ENCODE data around the gene RABEP1.
A peak's percentile ranks its signal among the peaks of the same experiment; 100 is the strongest.
"Not testable (repeated sequence)": the region's sequence is repeated elsewhere in the genome, so short reads cannot be mapped to it uniquely, and the experiment has no call there.

RABEP1 gene, protein sequence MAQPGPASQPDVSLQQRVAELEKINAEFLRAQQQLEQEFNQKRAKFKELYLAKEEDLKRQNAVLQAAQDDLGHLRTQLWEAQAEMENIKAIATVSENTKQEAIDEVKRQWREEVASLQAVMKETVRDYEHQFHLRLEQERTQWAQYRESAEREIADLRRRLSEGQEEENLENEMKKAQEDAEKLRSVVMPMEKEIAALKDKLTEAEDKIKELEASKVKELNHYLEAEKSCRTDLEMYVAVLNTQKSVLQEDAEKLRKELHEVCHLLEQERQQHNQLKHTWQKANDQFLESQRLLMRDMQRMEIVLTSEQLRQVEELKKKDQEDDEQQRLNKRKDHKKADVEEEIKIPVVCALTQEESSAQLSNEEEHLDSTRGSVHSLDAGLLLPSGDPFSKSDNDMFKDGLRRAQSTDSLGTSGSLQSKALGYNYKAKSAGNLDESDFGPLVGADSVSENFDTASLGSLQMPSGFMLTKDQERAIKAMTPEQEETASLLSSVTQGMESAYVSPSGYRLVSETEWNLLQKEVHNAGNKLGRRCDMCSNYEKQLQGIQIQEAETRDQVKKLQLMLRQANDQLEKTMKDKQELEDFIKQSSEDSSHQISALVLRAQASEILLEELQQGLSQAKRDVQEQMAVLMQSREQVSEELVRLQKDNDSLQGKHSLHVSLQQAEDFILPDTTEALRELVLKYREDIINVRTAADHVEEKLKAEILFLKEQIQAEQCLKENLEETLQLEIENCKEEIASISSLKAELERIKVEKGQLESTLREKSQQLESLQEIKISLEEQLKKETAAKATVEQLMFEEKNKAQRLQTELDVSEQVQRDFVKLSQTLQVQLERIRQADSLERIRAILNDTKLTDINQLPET

DNA sequence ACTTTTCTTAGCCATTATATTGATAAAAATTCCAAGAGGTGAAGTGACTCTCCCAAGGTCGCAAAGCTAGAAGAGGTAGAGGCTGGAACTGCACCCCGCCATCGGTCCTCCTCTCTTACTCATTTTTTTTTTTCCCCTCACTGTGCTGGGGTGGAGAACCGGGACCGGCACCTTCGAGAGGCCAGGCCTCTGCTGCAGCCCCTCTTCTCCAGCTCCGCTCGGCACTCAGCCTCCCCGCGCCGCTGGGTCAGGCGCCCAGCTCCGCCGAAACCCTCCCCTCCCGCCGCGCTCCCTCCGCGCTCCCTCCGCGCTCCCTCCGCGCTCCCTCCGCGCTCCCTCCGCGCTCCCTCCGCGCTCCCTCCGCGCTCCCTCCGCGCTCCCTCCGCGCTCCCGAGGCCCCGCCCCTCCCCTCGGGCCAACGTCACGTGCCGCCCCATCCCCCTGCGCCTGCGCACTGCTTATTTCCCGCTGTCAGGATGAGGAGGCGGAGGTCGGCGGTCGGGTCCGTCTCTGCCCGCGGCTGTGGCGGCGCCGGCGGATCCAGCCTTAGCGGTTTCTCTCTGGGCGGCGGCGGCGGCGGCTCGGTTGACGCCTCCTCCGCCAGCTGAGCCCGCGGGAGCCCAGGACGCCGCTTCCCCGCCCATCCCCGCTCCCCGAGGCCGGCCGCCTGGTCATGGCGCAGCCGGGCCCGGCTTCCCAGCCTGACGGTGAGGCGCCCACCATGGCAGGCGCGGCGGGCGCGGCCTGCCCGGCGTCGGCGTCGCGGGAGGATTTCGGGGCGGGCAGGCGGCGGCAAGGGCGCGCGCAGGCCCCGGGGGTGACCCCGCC, at the start of gene RABEP1:
Gene RABEP1, plus strand, starts transcription at position 471 of the 828 bp plus-strand sequence. Its CDS starts 203 bp downstream, at position 674.
- peak; percentile 71 for DNase-seq

DNA sequence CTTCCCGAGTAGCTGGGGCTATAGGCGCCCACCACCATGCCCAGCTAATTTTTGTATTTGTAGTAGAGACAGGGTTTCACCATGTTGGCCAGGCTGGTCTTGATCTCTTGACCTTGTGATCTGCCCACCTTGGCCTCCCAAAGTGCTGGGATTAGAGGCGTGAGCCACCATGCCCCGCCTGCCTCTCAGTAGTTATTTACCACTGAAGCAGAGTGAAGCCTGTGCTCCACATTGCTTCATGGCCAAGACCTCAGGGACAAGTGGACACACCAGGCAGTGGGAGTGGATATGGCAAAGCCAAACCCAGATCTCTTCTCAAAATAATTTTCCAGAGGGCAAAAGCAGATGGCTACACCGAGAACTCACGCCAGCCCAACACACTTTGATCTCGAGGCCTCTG, 48.6 kb upstream of the RABEP1 start:
- peak; percentile 17 for DNase-seq

GRCh38 chr17:5234645-5235576, 47.2 kb upstream of the RABEP1 start, which contains the start of gene SCIMP:
Gene SCIMP, minus strand, starts transcription at chr17:5234860. Its CDS starts 105 bp downstream, at chr17:5234755.
- peak; percentile 93 for DNase-seq

DNA sequence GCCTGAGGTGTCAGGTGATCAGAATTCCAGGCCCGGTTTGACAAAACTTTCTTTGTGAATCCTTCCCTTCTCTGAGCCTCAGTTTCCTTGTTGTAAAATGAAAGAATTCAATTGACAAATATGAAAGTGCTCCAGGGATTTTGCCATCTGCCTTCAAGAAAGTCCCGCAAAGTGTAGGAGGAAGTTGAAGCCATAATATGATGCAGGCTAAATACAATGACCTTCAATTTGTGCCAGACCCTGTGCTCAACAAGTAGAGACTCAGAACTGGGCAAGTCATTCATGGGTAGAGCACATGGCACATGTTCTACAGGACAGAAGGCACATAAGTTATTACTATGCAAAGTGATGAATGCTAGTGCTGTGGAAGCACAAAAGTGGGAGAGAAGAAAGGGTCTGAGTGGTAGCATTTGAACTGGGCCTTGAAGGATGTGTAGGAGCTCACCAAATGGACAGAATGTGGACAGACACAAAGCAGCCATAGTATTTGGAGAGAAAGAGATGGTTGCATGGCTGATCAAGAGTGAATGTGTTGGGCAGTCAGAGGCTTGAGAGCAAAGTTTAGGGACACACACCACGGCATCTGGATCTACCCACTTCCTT, 45.0 kb upstream of the RABEP1 start:
- no peak for DNase-seq

DNA sequence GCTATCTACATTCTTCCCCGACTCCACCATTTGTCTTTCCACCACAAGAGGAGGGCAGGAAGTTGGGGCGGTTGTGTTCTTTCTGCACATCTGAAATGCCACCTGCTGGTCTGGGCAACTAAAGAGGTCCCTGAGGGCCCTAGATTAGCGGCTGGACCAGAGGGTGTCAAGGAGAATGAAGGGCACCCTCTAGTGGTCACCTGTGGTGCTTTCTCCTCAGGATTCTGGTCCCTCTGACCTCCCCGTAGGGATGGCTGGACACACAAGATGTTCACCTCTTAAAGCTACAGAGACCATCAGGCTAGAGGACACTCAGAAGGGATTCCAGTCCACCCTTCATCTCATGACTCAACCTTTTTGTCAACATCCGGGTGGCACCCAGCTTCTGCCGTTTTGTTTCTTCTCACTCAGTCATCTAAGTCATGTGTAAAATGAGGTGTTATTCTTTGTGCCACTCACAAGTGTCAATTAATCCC, 44.5 kb upstream of the RABEP1 start:
- peak; percentile 82 for DNase-seq

- DNase-seq, result no peak
These were observed 43.8 kb upstream of the RABEP1 start for GRCh38 chr17:5238333-5238732.

GRCh38 chr17:5239769-5240168, 42.3 kb upstream of the RABEP1 start:
- not testable (repeated sequence) for DNase-seq

GRCh38 chr17:5241861-5242671, 40.0 kb upstream of the RABEP1 start:
- DNase-seq, result peak; percentile 9

DNA sequence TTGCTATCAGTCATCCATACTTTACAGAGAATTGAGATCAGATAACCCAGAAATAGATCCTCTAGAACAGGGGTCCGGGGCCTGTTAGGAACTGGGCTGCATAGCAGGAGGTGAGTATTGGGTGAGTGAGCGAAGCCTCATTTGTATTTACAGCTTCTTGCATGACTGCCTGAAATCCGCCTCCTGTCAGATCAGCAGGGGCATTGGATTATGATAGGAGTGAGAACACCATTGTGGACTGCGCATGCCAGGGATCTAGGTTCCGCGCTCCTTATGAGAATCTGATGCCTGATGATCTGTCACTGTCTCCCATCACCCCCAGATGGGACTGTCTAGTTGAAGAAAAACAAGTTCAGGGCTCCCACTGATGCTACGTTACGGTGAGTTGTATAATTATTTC, 34.5 kb upstream of the RABEP1 start:
- DNase-seq, result no peak

GRCh38 chr17:5248821-5249479, 33.1 kb upstream of the RABEP1 start:
- no peak for DNase-seq

DNA sequence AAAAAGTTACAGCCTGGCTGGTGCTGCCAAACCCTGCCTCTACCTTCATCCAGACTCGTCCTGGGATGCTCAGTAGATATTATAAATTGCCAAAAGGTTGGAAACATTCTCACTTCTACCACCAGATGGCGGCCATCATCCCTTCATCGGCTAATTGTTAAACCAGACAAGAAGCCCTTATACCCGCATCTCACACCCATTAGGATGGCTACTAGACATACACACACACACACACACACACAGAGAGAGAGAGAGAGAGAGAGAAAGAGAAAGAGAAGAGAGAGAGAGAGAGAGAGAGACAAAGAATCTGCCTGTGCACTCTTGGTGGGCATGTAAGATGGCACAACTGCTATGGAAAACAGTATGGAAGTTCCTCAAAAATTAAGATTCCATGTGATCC, 32.5 kb upstream of the RABEP1 start:
- peak; percentile 73 for DNase-seq

- DNase-seq, result no peak
These were observed 27.7 kb upstream of the RABEP1 start for GRCh38 chr17:5254414-5254813.

DNA sequence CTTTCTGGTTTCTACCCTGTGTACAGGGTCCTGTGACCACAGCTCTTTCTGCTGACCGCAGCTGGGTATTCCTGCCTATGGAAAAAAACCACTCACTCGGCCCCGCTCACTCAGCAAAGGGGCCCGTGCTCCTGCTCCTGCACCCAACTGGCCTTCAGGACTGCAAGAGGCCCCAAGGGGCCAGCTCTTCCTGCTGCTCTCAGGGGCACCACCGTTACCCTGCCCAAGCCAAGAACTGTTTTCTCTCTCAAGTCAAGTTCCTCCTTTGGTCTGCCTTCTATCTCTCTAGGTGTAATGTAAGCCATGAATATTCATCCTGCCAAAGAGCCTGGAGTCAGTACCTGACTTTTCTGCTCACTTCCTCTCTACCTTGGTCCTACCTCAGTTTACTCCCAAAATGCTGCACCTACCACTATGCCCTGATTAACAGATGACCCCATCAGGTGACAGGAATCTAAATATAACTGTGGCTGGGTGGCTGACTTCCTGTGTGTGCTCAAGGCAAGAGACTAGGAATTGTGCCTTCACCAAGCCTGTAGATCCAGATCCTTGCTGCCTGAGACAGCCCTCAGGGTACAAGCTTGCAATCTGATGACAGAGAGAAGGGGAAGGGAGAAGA, 27.1 kb upstream of the RABEP1 start:
- peak; percentile 68 for DNase-seq

GRCh38 chr17:5257124-5257523, 25.0 kb upstream of the RABEP1 start:
- DNase-seq, result no peak

DNA sequence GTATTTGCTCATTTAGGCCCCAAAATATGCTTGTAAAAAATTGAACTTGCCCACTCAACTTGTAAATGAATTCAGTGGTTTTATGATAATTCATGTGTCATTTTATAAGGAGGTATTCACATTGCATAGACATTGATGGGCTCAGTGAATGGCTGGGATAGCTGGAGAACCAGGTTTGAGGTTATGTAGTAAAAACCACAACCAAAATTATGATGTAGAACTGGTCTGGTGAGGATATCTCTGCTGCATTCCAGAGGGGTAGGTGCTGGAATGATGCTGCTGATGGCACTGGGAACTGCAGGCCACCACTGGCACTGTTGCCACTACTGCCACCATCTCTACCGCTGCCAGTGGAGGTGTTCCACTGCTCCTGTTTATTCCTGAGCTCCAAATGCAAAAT, 21.5 kb upstream of the RABEP1 start:
- DNase-seq, result no peak

GRCh38 chr17:5262416-5262991, 19.6 kb upstream of the RABEP1 start:
- DNase-seq, result no peak

- DNase-seq, result no peak
These were observed 18.6 kb upstream of the RABEP1 start for GRCh38 chr17:5263441-5263840.

DNA sequence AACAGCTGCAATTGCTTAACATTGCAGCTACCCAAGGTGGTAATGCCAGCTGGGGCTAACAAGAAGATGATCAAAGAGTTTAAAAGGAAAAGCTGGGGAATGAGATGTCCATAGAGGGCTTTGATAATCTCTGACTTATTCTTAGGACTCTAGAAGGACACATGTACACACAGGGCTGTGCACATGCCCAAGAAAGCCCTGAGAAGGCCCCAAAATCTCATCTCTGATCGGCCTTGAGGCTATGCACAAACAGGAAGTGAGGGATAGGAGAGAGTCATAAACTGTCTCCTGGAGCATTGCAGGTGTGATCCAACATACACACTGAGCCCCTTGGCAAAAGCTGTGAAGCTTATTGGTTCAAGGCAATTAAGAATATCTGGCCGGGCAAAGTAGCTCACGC, 17.2 kb upstream of the RABEP1 start:
- peak; percentile 24 for DNase-seq

Measured in MV-4-11 (cell line).